GM19467 (cell line): ENCODE results near the gene FABP3.

ENCODE experiments used
- ATAC-seq: cut with Tn5 transposase; IDR thresholded peaks from one replicate; pipeline ENCODE4 v1.9.1; 2021; ENCODE audit warnings: mild to moderate bottlenecking, moderate library complexity; ENCODE audit not compliant: unreplicated experiment

Gene FABP3

DNA sequence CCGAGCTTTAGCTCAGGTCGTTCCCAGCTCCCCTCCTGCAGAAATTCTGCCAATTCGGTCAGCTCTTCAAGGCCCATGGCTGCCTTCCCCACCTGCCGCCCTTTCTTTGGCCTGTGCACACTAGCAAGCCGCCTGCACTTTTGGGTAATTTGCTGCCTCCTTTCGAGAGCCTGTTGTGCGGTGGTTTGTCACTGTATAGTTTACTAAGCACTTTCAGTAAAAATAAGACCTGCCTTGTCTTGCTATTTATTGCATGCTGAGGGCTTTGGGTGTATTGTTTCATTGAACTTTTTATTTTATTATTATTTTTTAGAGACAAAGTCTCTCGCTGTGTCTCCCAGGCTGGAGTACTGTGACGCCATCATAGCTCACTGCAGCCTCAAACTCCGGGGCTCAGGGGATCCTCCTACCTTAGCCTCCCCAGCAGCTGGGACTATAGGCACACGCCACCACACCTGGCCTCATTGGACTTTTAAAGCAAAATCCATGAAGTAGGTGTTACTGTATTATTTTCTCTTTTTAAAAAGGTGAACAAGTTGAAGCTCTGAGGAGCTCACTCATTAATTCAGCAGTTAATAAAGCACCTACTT is 1.1 kb upstream of the FABP3 start:
- ATAC-seq: no peak

DNA sequence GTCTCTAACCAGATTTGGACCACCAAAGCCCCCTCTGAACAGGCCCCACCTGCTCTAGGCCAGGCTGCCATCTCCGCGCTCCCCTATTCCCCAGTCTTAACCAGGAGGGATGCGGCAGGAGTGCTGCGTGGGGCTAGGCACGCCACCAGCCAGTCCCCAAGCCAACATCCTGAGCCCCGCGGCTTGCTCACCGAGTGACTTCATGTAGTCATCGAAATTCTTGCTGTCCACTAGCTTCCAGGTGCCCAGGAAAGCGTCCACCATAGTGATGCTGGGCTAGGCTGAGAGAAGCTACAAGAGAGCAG is 173 bp downstream of the FABP3 start:
- no peak for ATAC-seq

DNA sequence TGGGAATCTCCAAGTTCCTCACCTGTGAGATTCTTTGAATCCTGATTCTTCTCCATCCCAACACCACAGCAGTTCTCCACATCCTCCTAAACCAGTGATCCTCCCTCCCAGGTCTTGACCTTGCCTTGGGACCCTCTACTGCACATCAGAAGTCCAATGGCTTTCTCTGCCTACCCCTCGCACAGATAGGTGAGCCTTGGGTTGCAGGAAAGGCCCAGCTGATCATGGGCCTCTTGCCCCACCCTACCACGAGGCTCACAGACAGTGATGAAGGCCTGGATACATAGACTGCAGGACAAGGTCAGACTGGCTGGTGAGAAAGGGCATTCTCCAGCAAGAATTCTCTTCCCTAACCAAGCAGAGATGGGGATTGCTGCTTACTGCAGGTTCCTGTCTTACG is 825 bp downstream of the FABP3 start:
- no peak for ATAC-seq

DNA sequence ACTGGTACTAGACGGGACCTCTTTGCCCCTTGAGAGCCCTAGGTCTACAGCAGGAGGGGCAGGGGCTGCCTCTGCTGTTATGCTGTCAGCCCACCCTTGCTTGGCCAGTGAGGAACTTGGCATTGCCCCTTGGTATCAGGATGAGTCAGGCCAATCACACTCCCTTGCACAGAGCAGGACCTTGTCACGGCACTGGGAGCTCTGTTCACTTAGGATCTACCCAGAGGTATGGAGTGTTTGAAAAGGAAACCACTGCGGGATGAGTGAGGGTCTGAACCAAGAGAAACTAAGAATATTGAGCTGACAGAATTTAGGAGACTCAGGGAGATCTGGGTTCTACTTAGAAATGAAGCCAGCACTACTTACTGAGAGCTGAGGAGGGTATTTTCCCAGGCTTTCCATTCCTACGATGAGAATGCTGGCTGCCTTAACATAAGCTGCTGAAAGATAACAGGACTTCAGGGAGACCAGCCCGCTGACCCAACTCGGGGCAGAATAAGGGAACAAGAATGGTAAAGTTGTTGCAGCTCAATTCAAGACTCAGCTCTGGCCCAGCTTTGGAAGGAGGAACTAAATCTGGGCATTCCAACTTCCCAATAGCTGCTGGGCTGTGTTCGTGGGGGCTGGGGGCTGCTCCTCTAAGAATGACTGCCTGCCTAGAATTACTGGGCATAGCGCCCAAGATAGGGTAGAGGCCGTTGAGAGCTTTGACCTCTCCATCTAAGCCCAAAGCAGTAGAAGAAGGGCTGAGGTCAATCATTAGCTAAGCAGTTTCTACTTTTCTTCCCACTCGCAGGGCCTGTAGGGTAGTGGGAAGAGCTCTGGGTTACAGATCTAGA is 1.5 kb downstream of the FABP3 start:
- no peak for ATAC-seq

DNA sequence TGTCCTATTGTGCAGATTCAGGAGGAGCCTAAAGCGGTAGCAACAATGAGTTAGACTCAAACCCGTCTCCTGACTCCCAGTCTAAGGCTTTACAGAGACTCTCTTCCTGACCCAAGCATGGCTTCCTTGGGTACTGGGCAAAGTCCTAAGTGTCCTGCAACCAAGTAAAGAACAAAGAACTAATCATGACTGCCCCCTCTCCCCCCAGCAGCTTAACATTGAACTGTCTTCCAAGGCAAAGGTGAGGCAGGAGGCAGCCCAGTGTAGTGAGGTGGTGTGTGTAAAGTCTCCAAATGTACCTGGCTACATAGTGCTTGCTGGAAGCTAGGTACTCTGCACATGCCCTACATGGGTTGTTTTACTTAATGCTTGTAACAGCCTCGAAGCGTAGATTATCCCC is 2.3 kb downstream of the FABP3 start:
- ATAC-seq: no peak

DNA sequence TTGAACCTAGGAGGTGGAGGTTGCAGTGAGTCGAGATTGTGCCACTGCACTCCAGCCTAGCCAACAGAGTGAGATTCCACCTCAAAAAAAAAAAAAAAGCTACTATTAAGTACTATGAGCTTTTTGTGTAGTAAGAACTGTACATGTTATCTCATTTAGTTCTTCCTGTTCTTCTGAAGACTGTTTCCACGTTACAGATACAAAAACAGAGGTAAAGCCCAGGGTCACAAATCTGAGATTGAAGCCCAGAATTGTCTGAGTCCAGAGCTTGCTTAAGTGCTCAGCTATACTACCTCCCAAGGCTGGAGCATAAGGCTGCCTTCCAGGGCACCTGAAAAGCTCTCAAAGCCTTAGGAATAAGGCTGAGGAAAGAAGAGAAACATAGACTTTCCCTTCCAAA is 2.9 kb downstream of the FABP3 start:
- no peak for ATAC-seq

DNA sequence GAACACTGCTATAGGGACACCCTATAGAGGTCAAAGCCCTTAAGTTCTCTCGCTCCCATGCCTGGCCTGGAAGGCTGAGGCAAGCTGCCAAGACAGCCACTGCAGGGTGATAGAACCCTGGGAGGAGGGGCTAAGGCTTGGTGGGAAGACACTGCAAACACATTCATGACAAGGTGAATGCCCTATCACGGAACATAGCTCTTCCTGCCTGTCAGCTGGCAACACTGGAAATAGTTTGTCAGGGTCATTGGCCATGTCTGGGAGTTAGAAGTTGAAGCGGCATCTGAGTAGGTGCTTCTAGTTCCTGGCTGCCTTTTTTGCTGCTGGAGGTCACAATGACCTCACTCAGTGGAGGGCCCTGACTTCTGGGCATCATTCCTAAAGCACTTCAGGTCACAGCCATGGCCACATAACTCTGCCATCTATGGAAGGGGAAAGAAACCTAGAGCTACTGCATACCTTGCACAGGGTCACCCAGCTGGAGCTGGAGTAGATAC is 4.2 kb downstream of the FABP3 start:
- ATAC-seq: no peak

DNA sequence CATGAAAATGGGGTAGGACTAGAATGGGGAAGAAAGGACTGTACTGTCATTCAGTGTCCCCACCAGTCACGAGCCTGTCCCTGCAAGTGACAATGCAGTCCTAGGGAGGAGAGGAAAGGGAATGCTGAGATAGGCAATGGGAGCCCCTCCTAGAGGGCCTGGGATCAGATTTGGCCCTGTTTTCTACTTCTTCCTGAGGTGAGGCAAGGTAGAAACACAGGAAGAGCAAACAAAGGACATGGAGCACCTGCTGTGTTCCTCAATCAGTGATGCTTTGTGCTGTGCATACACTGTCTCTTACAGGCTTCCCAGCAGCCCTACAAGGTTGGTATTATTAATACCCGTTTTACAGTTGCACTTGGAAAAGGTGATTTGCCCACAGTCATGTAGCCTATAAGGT is 6.1 kb downstream of the FABP3 start:
- ATAC-seq: no peak

DNA sequence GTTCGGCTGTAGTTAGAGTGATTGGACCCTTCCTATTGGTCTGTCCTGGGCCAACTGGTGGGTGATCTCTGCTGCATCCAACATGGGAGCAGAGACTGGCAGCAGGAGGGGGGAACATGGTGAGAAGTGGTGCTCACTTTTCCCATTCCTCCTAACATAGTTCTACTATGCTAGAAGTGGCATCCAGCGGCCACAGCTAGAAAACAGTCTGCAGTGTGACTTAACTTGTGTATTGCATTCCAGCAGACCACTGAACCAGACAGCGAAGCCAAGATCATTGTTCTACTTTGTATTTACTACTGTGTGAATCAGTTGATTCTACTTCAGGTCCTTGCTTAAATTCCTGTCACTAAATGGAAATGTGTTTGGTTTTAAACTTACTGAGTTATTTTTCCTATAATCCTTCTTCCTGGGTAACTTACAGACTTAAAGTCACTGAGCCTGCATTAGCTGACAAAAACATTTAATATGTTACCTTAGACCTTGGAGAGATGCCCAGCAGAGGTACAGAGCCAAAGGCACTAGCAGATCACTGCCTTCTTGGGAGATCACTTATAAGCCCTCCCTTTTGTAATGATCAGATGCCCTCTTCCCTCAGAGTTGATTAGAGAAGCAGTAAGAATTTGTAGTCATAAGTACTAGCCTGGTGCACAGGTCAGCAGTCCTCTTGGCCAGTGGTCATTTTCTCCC is 8.2 kb downstream of the FABP3 start:
- no peak for ATAC-seq

DNA sequence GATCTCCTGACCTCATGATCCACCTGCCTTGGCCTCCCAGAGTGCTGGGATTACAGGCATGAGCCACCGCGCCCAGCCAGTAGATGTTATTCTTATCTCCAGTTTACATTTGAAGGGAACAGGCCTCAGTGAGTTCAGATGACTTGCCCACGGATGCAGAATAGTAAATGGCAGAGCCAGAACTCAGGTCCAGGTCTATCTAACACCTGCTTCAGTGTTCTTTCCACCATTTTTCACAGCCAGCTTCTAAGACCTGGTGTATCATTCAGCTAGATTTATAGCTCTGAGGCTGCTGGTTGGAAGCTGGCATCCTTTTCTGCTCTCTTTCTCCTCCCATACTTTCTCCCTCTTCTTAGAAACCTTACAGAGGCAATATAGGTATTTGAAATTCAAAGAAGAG is 10.8 kb downstream of the FABP3 start:
- no peak for ATAC-seq

DNA sequence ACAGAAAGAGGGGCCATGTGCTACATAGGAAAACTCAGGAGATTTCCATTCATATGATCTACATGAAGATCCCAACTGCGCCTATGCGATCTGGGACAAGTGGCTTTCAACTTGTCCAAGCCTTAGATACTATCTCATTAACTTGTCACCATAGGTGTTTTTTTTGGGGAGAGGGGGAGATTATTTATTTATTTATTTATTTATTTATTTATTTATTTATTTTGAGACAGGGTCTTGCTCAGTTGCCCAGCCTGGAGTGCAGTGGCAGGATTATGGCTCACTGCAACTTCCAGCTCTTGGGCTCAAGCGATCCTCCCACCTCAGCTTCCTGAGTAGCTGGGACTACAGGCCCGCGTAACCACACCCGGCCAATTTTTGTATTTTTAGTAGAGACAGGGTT is 11.3 kb downstream of the FABP3 start:
- ATAC-seq: no peak

DNA sequence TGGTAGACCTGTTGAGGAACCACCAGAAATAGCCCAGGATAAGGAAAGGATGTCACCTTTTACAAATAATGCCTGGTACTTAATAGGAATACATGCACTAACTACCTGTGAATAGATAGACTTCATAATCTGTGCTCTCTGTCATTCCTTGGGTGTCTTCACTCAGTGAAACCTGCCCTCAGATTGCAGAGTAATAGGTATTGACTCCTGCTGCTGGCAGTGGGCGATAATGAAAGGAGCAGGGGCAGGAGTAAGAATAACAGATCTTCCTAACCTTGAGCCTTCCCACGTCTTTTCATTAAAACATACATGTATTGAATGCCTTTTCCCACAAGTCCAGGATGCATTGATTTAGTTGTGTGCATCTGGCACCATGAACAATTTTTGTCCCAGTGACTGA is 16.4 kb downstream of the FABP3 start:
- no peak for ATAC-seq

DNA sequence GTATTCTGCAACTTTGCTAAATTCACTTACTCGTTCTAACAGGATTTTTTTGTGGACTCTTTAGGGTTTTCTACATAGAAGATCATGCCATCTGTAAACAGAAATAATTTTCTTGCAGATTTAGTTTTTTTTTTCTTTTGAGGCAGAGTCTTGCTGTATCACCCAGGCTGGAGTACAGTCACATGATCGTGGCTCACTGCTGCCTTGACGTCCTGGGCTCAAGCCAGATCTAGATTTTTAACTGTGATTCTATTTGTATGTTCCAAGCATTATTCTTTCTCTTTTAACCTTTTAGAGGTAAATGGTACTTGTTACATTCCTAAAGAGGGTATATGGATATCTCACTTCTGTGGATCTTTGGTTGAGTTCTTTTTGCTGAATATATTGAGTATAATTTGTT is 18.6 kb downstream of the FABP3 start:
- no peak for ATAC-seq

DNA sequence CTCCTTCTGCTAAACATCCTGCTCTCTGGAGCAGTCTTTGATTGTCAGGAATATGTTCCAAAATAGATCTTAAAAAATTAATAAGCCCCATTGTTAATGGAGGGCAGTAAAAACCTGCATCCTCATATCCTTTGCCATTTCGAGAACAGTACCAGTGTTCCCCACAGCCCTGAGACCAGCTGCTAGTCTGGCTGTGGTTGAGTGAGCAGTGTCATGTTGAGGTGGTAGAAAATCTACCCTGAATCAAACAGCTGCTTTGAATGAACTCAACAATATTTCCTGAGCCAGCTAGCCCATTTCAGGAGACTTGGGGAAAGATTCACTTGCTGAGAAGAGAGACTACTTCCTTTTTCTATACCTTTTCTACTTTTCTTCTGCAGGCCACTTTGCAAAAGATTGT is 24.4 kb downstream of the FABP3 start:
- ATAC-seq: no peak

DNA sequence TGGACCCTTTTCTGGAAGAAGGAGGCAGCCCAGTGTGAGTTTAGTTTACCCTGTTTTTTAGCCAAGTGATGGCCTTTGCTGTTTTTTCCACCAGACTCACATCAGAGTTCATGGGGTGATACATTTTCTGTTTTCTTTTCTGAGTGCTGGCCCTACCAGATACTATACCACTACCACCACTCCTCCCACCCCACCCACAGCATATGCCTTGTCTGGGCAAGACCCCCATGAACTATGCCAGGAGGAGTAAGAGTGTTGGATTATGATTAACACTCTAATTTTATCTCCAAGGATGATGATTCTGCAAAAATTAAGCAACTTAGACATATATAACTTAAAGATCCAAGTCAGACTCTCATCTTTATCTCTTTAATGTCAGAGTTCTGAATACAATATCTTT is 26.1 kb downstream of the FABP3 start:
- ATAC-seq: no peak

DNA sequence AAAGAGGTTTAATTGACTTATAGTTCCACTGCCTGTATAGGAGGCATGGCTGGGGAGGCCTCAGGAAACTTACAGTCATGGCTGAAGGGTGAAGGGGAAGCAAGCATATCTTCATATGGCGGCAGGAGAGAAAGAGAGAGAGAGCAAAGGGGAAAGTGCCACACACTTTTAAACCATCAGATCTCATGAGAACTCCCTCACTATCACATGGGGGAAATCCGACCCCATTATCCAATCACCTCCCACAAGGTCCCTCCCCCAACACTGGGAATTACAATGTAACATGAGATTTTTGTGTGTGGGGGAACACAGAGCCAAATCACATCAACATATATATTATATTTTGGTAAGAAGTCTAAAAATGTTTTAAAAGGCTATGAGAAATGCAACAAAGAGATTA is 27.2 kb downstream of the FABP3 start:
- no peak for ATAC-seq

DNA sequence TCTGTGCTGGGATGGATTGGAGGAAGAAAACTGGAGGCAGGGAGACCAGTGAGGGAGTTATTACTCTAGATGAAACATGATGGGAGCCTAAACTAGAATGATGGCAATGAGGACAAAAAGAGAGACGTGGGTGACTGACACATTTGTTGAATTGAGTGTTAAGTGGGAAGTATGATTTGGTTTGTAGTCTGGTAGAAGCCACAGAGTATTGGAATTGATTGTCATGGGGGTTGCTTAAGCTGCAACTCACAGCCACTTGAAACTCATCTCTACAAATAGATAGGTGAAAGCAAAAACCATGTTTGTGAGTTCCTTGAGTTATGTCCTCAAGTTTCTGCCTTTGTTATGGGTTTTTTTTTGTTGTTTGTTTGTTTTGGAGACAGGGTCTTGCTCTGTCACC is 28.4 kb downstream of the FABP3 start:
- ATAC-seq: no peak

DNA sequence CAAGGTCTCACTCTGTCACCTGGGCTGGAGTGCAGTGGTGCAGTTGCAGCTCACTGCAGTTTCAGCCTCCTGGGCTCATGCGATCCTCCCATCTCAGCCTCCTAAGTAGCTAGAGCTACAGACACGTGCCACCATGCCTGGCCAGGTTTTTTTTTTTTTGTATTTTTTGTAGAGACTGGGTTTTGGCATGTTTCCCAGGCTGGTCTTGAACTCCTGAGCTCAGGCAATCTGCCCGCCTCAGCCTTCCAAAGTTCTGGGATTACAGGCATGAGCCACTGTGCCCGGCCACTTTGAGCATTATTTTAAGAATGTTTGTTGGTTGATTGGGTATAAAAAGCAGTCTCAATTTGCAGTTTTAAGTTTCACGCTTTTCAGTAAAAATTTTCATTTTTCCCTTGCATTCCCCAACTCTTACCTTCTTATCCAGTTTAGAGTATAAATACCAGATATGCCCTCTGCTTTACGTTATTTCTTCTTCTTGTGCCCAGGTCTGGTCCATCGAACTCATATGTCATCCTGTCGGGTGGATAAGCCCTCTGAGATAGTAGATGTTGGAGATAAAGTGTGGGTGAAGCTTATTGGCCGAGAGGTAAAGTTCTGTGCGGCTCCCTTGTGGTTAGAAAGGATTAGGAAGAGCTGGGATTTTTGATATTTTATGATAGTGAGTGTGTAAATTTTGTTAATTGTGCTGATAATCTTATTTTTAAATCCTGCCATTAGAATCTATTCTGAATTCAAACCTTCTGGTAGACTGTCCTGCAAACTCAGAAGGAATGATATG is 36.0 kb downstream of the FABP3 start:
- no peak for ATAC-seq

DNA sequence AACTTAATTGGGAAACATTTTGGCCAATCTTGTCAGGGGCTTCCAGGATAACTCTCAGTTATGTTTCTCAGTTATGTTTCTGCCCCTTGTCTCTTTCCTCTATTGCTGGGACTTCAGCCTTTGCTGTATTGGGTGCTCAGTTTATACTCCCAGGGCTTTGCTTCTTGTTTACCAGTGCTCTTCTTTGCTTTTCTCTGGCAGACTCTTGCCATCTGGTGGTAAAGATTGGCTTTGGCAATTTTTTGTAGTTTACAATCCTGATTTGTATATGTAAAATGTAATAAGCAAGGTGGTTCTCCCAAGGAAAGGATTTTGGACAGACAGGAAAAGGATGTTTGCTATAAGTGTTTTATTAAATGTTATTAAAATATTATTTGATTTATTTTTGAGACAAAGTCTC is 37.9 kb downstream of the FABP3 start:
- no peak for ATAC-seq

DNA sequence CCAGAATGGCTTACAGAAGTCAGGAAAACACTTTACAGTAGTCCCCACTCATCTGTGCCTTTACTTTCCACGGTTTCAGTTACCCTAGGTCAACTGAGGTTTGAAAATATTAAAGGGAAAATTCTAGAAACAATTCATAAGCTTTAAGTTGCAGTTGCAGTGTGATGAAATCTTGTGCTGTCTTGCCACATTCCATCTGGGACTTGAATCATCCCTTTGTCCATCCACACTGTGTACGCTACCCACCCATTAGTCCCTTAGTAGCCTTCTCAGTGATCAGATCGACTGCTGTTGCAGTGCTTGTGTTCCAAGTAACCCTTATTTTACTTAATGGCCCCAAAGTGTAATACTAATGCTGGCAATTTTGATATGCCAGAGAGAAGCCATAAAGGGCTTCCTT is 45.5 kb downstream of the FABP3 start:
- ATAC-seq: no peak

DNA sequence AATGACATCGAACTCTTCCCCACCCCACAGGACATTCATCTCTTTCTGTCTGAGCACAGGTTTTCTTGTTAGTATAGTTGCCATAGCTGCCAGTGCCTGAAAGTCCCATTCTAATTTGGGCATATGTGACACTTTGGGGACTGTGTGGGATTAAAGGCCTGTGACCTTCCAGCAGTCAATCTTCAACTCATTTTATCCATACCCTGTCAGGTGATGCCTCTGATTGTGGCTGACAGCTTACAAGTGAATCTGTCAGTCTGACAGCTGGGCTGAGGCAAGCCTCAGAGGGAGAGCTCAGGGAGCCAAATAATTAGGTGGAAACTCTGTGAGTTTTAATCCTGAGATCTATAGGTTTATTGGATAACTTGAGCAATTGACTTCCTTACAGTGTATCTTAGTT is 46.4 kb downstream of the FABP3 start:
- no peak for ATAC-seq

DNA sequence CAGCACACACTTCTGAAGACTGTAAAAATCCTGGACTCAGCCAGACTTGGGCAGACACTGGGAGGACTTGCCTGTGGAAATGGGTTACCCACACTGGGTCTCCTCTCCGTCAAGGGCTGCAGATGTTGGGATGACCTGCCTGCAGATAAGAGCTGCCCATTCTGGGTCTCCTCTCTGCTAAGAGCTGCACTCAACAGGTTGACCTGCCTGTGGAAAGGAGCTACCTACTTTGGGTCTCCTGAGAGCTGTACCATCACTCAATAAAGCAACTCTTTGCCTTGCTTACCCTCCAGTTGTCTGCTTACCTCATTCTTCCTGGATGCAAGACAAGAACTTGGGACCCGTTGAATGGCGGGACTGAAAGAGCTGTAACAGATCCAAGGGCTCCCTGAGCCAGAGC is 47.9 kb downstream of the FABP3 start:
- no peak for ATAC-seq
